OCI-LY3 (cell line): ENCODE measurements around the gene GJA10.

Experiments
- EZH2phosphoT487 ChIP-seq: fragments of 200-600 bp; shearing (Covaris generic); IDR thresholded peaks from 2 replicates; pipeline ENCODE4 v1.6.1; 2018; ENCODE audit warnings: antibody characterized with exemption, mixed run types, low read depth
- TF ChIP-seq, protein P1 (sequence below): fragments of 200-600, 300-600 bp; sonication (generic); IDR thresholded peaks from 2 replicates; pipeline ENCODE4 v1.5.1; 2014; ENCODE audit warnings: antibody characterized with exemption, low read length, low read depth

DNA sequence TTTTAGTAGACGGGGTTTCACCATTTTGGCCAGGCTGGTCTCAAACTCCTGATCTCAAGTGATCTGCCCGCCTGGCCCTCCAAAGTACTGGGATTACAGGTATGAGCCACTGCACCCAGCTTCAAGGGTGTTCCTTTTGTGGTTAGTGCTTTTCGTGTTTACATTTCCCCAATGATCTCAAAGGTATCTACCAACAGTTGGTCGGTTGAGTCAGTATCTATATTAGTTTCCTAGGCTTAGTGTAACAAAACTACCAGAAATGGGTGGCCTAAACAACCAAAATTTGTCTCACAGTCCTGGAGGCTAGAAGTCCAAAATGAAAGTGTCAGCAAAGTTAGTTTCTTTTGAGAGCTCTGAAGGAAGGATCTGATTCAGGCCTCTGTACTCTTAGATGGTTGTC lies 34.5 kb upstream of the GJA10 start:
- TF ChIP-seq, protein P1, sequence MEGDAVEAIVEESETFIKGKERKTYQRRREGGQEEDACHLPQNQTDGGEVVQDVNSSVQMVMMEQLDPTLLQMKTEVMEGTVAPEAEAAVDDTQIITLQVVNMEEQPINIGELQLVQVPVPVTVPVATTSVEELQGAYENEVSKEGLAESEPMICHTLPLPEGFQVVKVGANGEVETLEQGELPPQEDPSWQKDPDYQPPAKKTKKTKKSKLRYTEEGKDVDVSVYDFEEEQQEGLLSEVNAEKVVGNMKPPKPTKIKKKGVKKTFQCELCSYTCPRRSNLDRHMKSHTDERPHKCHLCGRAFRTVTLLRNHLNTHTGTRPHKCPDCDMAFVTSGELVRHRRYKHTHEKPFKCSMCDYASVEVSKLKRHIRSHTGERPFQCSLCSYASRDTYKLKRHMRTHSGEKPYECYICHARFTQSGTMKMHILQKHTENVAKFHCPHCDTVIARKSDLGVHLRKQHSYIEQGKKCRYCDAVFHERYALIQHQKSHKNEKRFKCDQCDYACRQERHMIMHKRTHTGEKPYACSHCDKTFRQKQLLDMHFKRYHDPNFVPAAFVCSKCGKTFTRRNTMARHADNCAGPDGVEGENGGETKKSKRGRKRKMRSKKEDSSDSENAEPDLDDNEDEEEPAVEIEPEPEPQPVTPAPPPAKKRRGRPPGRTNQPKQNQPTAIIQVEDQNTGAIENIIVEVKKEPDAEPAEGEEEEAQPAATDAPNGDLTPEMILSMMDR, result no peak
- TF ChIP-seq EZH2phosphoT487, result no peak
